Cardiac fibroblast (primary cell): ENCODE results near the gene ARL5C.

Source experiments
- DNase-seq, 2 donors: peaks; one replicate each; pipeline versions ENCODE4 v3.0.0 to v3.0.0-alpha.2; 2010; ENCODE audit warnings: low read depth in 2 of 2
- H3K4me3 ChIP-seq, 2 donors: replicated peaks in 1 of 2; 1 replicate in 1 of 2; 2 replicates in 1 of 2; pipeline ENCODE4 v1.5.1; 2011; ENCODE audit warnings: low read depth in 2 of 2, low read length in 2 of 2, mild to moderate bottlenecking in 2 of 2, moderate library complexity in 1 of 2
- CTCF ChIP-seq: IDR thresholded peaks from one replicate; pipeline ENCODE4 v1.5.1; 2011; ENCODE audit warnings: low read depth, mild to moderate bottlenecking, low read length, inconsistent platforms

ARL5C gene

DNA sequence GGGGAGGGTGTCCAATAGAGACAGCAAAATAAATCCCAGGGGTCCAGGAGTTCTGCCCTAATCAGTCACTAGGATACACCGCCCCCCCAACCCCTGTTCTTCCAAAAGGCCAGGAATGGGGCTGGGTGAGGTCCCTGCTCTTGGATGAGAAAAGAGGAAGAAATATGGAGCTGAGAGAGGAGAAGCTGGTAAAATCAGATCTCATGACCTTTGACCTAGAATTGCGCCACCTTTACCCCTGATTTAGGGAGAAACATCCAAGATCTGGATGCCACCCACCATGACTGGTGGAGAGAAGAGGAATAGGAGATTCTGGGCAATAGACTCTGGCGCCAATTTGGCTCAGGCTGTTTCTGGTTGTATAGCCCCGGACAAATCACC lies 32.2 kb upstream of the ARL5C start:
- TF ChIP-seq CTCF, result no peak
- DNase-seq, result no peak
- H3K4me3 ChIP-seq, result peak overlapping the region in 1 of 2 donors; percentile 82

GRCh38 chr17:39197380-39198185 lies 31.6 kb upstream of the ARL5C start, which contains the start of gene CACNB1:
Gene CACNB1, minus strand, starts transcription at chr17:39197669. Its CDS starts 174 bp downstream, at chr17:39197495.
- no peak for TF ChIP-seq CTCF
- H3K4me3 ChIP-seq, result peak within 1 kb of the TSS; percentile 82 to 90
- peak; percentile 73 to 83 for DNase-seq

DNA sequence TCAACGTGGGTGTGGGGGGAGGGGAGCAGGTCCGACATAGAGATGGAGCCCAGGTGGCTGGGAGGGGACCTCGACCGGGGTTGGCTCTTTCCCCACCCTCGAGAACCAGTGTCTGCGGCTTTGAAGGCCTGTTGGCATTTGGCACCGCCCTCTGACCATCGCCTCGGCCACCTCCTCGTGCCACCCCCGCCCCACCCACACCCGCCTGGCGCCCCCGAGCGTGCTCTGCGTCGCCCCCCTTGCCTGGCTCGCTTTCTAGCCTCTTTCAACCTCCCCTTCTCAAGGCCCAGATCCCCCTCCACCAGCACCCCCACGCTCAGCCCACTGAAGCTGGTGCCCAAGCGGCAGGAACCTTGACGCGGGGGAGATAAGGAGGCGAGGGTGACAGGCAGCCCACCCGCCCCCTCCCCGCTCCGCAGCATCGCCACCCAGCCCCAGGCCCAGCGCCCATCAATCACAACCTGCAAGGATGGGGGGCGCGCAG lies 30.9 kb upstream of the ARL5C start:
- DNase-seq, result no peak
- H3K4me3 ChIP-seq, result peak overlapping the region; percentile 82 to 90
- TF ChIP-seq CTCF, result no peak

- TF ChIP-seq CTCF, result no peak
- H3K4me3 ChIP-seq, result peak overlapping the region; percentile 82 to 90
- DNase-seq, result no peak
Measured at GRCh38 chr17:39196241-39196807, 30.4 kb upstream of the ARL5C start.

- DNase-seq, result peak in 1 of 2 donors; percentile 27
- peak overlapping the region in 1 of 2 donors; percentile 82 for H3K4me3 ChIP-seq
- no peak for TF ChIP-seq CTCF
Measured at GRCh38 chr17:39195568-39196160, 29.7 kb upstream of the ARL5C start.

DNA sequence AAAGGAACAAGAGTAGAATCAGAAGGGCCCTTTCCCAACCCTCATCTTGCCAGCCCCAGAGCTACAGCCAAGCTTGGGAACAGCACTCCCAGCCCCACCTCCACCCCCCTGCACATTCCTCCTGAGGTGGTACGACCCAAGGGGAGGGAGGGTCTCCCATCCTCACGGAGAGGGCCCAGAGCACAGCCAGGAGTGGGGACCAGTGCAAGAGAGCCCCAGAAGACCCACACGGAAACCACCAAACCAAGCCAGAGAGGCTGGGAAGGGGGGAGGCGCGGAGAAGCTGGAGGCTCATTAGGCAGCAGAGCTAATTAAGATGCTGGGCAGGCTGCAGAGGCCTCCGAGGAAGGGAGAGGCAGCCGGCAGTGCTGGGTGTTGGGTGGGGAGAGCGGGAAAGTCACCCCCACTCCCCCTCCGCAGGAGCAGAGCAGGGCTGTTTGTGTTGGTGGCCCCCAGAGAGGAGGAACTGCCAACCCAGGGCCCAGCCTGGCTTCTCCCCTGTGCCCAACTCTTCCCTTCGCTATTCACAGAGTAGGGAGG lies 29.1 kb upstream of the ARL5C start:
- H3K4me3 ChIP-seq, result peak overlapping the region in 1 of 2 donors; percentile 18
- no peak for TF ChIP-seq CTCF
- no peak for DNase-seq
